Measurements from ENCODE around the gene KRTAP1-3.
"Not testable (repeated sequence)": the region's sequence is repeated elsewhere in the genome, so short reads cannot be mapped to it uniquely, and the experiment has no call there.

The KRTAP1-3 gene

DNA sequence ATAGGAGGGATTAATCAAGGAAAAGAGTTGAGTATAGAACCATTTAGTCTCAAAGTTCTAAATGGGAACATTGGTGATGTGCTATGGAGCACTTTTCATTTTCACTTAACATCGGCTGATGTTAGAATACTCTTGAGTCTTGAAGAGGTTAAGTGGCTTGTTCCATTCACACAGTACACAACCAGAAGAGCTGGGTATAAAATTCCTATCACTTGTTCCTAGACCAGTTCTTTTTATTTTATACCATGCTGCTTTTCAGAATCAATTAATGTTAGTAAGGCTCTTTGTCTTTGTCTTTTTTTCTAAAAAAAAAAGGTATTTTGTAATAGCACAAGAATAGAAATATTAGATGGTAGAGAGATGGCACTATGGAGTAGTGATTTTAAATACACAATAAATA, 8.3 kb upstream of the KRTAP1-3 start:
- TF ChIP-seq POLR2AphosphoS5 (IDR thresholded peaks at IDR 0.05; ENCODE audit: low read depth, low read length) (no peak), POLR2A (IDR thresholded peaks at IDR 0.05; ENCODE audit: low read depth, low read length) (no peak), TAF1 (IDR thresholded peaks at IDR 0.05; ENCODE audit: borderline replicate concordance, low read depth, low read length) (no peak)
- DNase-seq (ENCODE audit: insufficient read length) (no peak), FAIRE-seq (no peak)

DNA sequence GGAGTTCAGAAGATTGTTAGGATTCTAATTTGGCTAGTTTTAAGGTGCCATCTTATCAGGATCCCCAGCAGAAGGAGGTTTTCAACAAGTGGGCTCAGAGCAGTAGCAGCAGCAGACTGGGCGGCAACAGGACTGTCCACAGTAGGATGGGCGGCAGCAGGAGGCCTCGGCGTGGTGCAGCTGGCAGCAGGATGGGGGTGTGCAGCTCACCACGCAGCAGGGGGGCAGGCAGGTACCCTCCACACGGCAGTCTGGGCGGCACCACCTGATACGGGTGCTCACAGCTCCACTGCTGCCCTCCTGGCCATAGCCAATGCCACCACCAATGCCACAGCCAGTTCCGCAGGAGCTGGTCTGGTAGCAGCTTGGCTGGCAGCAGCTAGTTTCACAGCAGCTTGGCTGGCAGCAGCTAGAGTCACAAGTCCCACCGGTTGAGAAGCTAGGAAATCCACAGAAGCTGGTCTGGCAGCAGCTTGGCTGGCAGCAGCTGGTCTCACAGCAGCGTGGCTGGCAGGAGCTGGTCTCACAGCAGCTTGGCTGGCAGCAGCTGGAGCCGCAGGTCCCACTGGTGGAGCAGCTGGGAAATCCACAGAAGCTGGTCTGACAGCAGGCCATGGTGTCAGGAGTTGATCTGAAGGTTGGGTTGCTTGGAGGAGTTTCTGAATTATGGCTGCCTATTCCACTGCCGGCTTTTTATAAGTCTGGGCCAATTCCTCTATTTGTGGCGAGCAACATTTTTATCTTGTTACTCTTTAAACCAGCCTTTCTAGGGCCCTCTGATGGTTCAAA, 6.3 kb upstream of the KRTAP1-3 start, which contains the start of gene KRTAP1-1:
KRTAP1-1 (minus strand) TSS at position 668 of the 789 bp plus-strand sequence; CDS start at position 615, 53 bp downstream.
- DNase-seq (ENCODE audit: insufficient read length); FAIRE-seq: not testable (repeated sequence)

DNA sequence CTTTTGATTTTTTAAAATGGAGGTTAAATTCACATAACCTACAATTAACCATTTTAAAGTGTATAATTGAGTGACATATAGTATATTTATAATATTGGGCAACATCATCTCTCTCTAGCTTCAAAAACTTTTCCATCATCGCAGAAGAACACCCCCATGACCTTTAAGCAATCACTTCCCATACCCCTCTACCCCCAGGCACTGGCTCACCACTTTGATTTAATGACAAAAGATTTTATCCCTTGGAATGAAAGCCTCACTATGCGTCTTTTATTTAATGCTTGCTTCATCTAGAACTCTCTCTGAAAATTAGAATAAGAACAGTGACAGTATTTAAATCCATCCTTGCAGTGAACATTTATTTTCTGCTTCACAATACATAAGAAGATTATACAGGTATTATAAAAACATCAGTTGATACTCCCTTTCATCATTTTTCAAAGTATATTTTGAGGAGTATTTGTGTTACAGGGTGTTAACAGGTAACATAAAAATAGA, 3.2 kb upstream of the KRTAP1-3 start:
- TF ChIP-seq TAF1 (IDR thresholded peaks at IDR 0.05; ENCODE audit: borderline replicate concordance, low read depth, low read length) (no peak), POLR2AphosphoS5 (IDR thresholded peaks at IDR 0.05; ENCODE audit: low read depth, low read length) (no peak), POLR2A (IDR thresholded peaks at IDR 0.05; ENCODE audit: low read depth, low read length) (no peak)
- FAIRE-seq (no peak), DNase-seq (ENCODE audit: insufficient read length) (no peak)

DNA sequence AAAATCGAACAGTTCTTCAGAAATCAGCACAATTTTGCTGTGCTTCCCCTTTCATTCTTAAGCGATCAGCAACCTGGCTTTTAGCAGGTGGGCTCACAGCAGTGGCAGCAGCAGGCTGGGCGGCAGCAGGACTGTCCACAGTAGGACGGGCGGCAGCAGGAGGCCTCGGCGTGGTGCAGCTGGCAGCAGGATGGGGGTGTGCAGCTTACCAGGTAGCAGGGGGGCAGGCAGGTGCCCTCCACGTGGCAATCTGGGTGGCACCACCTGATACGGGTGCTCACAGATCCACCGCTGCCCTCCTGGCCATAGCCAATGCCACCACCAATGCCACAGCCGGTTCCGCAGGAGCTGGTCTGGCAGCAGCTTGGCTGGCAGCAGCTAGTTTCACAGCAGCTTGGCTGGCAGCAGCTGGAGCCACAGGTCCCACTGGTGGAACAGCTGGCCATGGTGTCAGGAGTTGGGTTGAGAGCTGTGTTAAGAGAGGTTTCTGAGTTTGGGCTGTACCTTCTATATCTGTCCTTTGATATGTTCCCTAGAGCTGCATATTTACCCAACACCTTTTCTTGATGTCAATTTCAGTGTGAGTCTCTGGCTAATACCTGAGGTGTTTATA, 4.9 kb downstream of the KRTAP1-3 start, which contains the start of gene KRTAP1-4:
KRTAP1-4 (minus strand) TSS at position 563 of the 613 bp plus-strand sequence; CDS start at position 446, 117 bp downstream.
- FAIRE-seq (no peak), DNase-seq (ENCODE audit: insufficient read length) (no peak)
- TF ChIP-seq POLR2A (IDR thresholded peaks at IDR 0.05; ENCODE audit: low read depth, low read length), result no peak
- no peak for TF ChIP-seq TAF1 (IDR thresholded peaks at IDR 0.05; ENCODE audit: borderline replicate concordance, low read depth, low read length)
- no peak for TF ChIP-seq POLR2AphosphoS5 (IDR thresholded peaks at IDR 0.05; ENCODE audit: low read depth, low read length)

DNA sequence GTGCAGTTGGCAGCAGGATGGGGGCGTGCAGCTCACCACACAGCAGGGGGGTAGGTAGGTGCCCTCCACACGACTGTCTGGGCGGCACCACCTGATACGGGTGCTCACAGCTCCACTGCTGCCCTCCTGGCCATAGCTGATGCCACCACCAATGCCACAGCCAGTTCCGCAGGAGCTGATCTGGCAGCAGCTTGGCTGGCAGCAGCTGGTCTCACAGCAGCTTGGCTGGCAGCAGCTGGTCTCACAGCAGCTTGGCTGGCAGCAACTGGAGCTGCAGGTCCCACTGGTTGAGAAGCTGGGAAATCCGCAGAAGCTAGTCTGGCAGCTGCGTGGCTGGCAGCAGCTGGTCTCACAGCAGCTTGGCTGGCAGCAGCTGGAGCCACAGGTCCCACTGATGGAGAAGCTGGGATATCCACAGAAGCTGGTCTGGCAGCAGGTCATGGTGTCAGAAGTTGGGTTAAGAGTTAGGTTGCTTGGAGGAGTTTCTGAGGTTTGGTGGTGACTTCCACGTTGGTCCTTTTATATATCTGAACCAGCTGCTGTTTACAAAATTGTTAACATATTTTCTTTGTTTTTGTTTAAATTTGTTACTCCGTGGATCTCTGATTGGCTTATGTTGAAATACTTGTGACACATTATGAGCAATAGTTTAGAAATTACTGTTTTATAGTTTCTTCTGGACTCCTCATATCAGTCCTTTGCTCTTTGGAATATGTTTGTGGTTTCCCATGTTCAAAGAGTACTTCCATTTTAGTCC, 7.8 kb downstream of the KRTAP1-3 start, which contains the start of gene KRTAP1-5:
KRTAP1-5 (minus strand) TSS at position 494 of the 757 bp plus-strand sequence; CDS start at position 441, 53 bp downstream.
- DNase-seq (ENCODE audit: insufficient read length), result no peak
- no peak for FAIRE-seq
- TF ChIP-seq TAF1 (IDR thresholded peaks at IDR 0.05; ENCODE audit: borderline replicate concordance, low read depth, low read length) (no peak), POLR2AphosphoS5 (IDR thresholded peaks at IDR 0.05; ENCODE audit: low read depth, low read length) (no peak), POLR2A (IDR thresholded peaks at IDR 0.05; ENCODE audit: low read depth, low read length) (no peak)

DNA sequence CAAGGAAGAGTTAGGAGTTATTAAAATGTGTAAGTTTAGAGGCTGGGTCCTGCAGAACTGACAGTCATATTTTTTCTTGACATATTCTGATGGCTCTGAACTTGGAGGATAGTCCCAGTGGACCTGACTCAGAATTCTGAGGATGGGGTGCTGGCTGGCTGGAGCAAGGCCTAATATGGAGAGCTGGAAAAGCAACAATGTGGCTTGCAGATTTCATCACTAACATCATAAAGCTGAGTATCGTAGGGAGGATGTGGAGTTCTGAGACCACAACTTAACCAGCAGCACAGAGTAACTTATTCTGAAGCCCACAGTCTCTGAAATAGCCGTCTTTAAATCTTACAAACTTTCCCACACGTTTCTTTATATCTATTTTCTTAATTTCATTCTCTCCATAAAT, 10.0 kb downstream of the KRTAP1-3 start:
- no peak for FAIRE-seq
- DNase-seq (ENCODE audit: insufficient read length), result no peak
- TF ChIP-seq POLR2AphosphoS5 (IDR thresholded peaks at IDR 0.05; ENCODE audit: low read depth, low read length) (no peak), POLR2A (IDR thresholded peaks at IDR 0.05; ENCODE audit: low read depth, low read length) (no peak), TAF1 (IDR thresholded peaks at IDR 0.05; ENCODE audit: borderline replicate concordance, low read depth, low read length) (no peak)

DNA sequence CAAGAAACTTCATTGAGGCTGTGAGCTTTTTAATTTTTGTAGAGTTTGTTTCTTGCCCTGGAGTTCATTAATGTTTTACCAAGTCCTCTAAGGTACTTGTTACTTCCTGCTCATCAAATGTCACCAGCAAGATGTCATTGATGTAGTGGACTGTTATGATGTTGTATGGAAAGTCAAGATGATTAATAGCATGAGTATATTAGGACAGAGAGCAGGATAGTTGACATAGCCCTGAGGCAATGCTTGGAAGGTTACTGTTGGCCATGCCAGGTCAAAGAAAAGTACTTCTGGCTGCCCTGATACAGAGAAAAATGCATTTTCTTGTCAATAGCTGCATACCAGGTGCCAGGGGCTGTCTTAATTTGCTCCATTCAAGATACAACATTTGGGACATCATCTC, 14.3 kb downstream of the KRTAP1-3 start:
- FAIRE-seq (no peak), DNase-seq (ENCODE audit: insufficient read length) (no peak)
- no peak for TF ChIP-seq POLR2A (IDR thresholded peaks at IDR 0.05; ENCODE audit: low read depth, low read length)
- TF ChIP-seq POLR2AphosphoS5 (IDR thresholded peaks at IDR 0.05; ENCODE audit: low read depth, low read length), result no peak
- TF ChIP-seq TAF1 (IDR thresholded peaks at IDR 0.05; ENCODE audit: borderline replicate concordance, low read depth, low read length), result no peak

DNA sequence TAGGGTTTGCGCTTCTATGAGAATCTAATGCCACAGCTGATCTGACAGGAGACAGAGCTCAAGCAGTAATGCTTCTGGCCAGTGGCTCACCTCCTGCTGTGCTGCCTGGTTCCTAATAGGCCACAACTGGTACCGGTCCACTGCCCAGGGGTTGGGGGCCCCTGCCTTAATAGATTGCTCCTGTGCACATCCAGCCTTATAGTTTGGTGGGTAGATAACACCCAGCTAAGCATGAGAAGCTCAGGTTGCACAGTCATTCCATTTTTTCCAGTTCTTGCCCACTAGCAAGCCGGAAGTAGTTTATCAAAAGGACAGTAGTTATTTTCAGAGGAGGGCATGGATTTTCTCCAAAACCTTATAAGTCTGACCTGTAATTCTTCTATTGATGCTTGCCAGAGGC, 15.3 kb downstream of the KRTAP1-3 start:
- FAIRE-seq (no peak), DNase-seq (ENCODE audit: insufficient read length) (no peak)
- TF ChIP-seq TAF1 (IDR thresholded peaks at IDR 0.05; ENCODE audit: borderline replicate concordance, low read depth, low read length) (no peak), POLR2AphosphoS5 (IDR thresholded peaks at IDR 0.05; ENCODE audit: low read depth, low read length) (no peak), POLR2A (IDR thresholded peaks at IDR 0.05; ENCODE audit: low read depth, low read length) (no peak)

DNA sequence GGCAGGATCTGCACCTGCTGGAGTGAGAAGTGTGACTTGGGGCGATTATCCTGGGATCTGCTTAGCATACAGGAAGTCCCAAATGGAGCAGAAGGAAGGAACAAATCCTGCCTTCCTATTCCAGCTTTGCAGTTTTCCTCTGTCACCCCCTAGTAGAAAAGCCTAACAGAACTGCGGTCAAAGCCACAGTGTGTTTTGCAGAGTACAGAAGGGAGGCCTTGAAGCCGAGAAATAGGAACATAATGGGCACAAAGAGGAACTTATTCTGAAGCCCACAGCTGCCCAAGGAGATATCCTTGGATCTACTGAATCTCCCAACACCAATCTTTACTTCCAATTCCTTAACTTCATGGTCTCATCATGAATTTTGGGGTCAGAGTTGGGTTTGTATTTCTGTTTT, 16.1 kb downstream of the KRTAP1-3 start:
- TF ChIP-seq TAF1 (IDR thresholded peaks at IDR 0.05; ENCODE audit: borderline replicate concordance, low read depth, low read length), result no peak
- TF ChIP-seq POLR2A (IDR thresholded peaks at IDR 0.05; ENCODE audit: low read depth, low read length), result no peak
- no peak for TF ChIP-seq POLR2AphosphoS5 (IDR thresholded peaks at IDR 0.05; ENCODE audit: low read depth, low read length)
- FAIRE-seq (no peak), DNase-seq (ENCODE audit: insufficient read length) (no peak)

DNA sequence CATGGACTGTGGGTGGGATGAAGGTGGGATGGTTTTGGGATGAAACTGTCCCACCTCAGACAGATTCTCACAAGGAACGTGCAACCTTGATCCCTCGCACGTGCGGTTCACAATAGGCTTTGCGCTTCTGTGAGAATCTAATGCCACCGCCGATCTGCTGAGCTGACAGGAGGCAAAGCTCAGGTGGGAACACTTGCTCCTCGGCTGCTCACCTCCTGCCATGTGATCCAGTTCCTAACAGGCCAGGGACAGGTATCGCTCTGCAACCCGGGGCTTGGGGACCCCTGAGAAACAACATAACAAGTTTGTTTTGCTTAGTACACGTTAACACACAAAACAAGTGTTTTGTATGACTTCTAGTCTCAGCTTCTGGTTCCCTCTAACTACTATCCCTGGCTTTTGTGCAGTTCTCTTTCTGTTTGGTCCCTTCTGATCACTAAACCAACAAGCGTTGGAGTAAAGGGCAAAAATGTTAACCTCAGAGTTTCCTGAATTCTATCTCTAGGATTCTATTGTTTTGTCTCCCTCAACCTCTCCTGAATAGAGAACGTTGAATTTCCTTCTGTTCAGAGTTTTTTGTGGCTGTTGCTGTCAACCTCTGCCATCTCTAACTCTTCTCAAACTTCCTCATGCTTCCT, 18.0 kb downstream of the KRTAP1-3 start:
- TF ChIP-seq TAF1 (IDR thresholded peaks at IDR 0.05; ENCODE audit: borderline replicate concordance, low read depth, low read length) (no peak), POLR2A (IDR thresholded peaks at IDR 0.05; ENCODE audit: low read depth, low read length) (no peak), POLR2AphosphoS5 (IDR thresholded peaks at IDR 0.05; ENCODE audit: low read depth, low read length) (no peak)
- FAIRE-seq (no peak), DNase-seq (ENCODE audit: insufficient read length) (no peak)

DNA sequence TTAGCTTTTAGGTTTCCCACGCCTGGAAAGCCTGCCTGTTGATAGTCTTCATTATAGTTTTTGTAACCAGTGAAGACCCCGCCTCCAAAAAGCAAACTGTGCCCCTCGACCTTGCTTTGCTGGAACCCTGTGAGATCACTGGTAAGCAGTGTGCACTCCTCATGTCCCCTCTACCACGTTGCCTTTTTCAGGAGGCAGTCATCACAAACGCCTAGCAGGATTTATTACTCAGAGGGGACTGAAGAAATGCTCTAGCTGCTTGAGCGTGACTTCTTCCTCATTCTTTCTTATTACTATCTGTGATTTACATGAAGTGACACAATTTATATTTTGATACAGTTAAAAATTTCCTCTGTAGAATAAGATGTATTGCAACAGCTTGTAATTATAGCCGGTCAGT, 19.2 kb downstream of the KRTAP1-3 start:
- TF ChIP-seq TAF1 (IDR thresholded peaks at IDR 0.05; ENCODE audit: borderline replicate concordance, low read depth, low read length) (no peak), POLR2AphosphoS5 (IDR thresholded peaks at IDR 0.05; ENCODE audit: low read depth, low read length) (no peak), POLR2A (IDR thresholded peaks at IDR 0.05; ENCODE audit: low read depth, low read length) (no peak)
- no peak for FAIRE-seq
- no peak for DNase-seq (ENCODE audit: insufficient read length)
